Neural progenitor cell (in vitro differentiated cells): ENCODE results near the gene GLIPR1L1.

Experiments used
- CTCF ChIP-seq: fragments of 200-600 bp; sonication (generic); IDR thresholded peaks from 2 replicates; pipeline ENCODE4 v1.5.1; 2017; ENCODE audit warnings: antibody characterized with exemption, mild to moderate bottlenecking
- EZH2phosphoT487 ChIP-seq: fragments of 200-600 bp; sonication (generic); IDR thresholded peaks from 2 replicates; pipeline ENCODE4 v1.6.1; 2017; ENCODE audit warnings: antibody characterized with exemption

DNA sequence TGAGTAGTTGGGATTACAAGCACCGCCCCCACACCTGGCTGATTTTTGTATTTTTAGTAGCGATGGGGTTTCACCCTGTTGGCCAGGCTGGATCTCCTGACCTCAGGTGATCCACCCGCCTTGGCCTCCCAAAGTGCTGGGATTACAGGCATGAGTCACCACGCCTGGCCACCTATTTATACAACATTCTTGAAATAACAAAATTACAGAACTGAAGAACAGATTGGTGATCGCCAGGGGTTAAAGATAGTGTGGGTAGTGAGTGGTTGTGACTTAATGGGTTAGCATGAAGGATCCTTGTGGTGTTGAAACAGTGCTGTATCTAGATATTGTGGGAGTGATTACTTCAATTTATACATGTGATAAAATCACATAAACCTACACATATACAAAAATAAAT, 7.4 kb downstream of the GLIPR1L1 start:
- TF ChIP-seq CTCF (no peak), EZH2phosphoT487 (no peak)
